ENCODE results near the gene EDN2.

Gene EDN2

GRCh38 chr1:41516168-41517061 is 31.9 kb upstream of the EDN2 start:
- peak; percentile 77 for DNase-seq

GRCh38 chr1:41515778-41516167 is 31.3 kb upstream of the EDN2 start:
- DNase-seq, result no peak

GRCh38 chr1:41515131-41515678 is 30.7 kb upstream of the EDN2 start:
- no peak for DNase-seq

GRCh38 chr1:41514381-41514780 is 29.9 kb upstream of the EDN2 start:
- DNase-seq, result no peak

- DNase-seq, result no peak
These were observed 28.9 kb upstream of the EDN2 start for GRCh38 chr1:41513383-41513735.

- no peak for DNase-seq
These were observed 28.4 kb upstream of the EDN2 start for GRCh38 chr1:41512701-41513382.

GRCh38 chr1:41511239-41511540 is 26.7 kb upstream of the EDN2 start:
- no peak for DNase-seq

- DNase-seq, result no peak
These were observed 26.2 kb upstream of the EDN2 start for GRCh38 chr1:41510531-41511238.

- DNase-seq, result no peak
These were observed 24.8 kb upstream of the EDN2 start for GRCh38 chr1:41509270-41509671.

- no peak for DNase-seq
These were observed 23.8 kb upstream of the EDN2 start for GRCh38 chr1:41508290-41508689.

- no peak for DNase-seq
These were observed 23.4 kb upstream of the EDN2 start for GRCh38 chr1:41507836-41508235.

GRCh38 chr1:41507110-41507720 is 22.7 kb upstream of the EDN2 start:
- no peak for DNase-seq

GRCh38 chr1:41504114-41505035 is 19.9 kb upstream of the EDN2 start:
- peak; percentile 32 for DNase-seq

- DNase-seq, result no peak
These were observed 19.1 kb upstream of the EDN2 start for GRCh38 chr1:41503538-41504113.

- no peak for DNase-seq
These were observed 18.4 kb upstream of the EDN2 start for GRCh38 chr1:41502912-41503311.

- no peak for DNase-seq
These were observed 17.1 kb upstream of the EDN2 start for GRCh38 chr1:41501581-41501980.

- DNase-seq, result no peak
These were observed 16.5 kb upstream of the EDN2 start for GRCh38 chr1:41500781-41501518.

GRCh38 chr1:41500378-41500777 is 15.9 kb upstream of the EDN2 start:
- no peak for DNase-seq

GRCh38 chr1:41499591-41499990 is 15.1 kb upstream of the EDN2 start:
- no peak for DNase-seq

GRCh38 chr1:41498804-41499203 is 14.3 kb upstream of the EDN2 start:
- DNase-seq, result no peak

- DNase-seq, result no peak
These were observed 13.9 kb upstream of the EDN2 start for GRCh38 chr1:41498391-41498790.
